GM19324 (cell line): Measurements from ENCODE around the gene CCBE1.
"Not testable (repeated sequence)": the region's sequence is repeated elsewhere in the genome, so short reads cannot be mapped to it uniquely, and the experiment has no call there.

Experiments
- ATAC-seq: cut with Tn5 transposase; IDR thresholded peaks from one replicate; pipeline ENCODE4 v1.9.1; 2021; ENCODE audit warnings: mild to moderate bottlenecking, moderate library complexity; ENCODE audit not compliant: unreplicated experiment, low FRiP score

The CCBE1 gene

DNA sequence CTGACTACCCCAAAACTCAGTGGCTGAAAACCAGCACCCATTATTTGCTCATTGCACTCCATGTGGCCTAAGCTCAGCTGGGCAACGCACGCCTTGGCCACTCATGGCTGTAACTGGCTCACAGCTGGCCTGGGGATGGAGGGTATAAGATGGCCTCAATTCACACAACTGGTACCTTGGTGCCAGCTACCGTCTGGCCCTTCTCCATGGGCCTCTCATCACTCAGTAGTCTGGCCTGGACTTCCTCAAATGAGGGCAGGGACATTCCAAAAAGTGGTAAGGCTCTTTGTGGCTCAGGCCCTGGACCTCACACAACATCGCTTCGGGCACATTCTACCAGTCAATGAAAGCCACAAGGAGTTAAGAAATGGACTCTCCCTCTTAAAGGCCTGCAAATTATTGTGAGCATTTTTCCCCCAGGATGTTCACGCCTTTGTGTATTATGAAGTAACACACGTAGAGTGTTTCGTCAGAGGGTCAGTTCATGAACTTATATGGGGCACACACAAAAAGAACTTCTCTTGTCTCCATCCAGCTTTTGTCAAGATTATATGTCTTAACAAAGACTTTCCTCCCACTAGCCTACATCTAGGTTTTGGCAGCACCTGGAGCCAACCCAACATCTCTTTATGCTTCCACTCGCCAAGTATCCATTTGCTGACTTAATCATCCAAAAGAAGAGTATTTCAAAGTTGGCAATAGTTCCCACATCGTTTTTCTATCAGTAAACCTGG is 145.2 kb downstream of the CCBE1 start:
- ATAC-seq, result no peak

DNA sequence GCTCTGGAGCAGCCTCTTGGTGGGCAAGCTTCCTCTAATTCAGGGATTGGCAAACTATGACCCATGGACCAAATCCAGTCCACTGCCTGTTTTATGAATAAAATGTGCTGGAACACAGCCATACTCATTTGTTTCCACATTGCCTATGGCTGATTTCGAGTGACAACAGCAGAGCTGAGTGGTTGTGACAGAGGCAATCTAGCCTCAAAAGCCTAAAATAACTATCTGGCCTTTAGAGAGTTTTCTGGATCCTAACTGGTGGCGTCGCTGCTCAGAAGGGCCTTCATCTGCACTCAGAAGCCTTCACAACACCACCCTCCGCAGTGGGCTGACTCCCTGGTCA is 147.1 kb downstream of the CCBE1 start:
- no peak for ATAC-seq

DNA sequence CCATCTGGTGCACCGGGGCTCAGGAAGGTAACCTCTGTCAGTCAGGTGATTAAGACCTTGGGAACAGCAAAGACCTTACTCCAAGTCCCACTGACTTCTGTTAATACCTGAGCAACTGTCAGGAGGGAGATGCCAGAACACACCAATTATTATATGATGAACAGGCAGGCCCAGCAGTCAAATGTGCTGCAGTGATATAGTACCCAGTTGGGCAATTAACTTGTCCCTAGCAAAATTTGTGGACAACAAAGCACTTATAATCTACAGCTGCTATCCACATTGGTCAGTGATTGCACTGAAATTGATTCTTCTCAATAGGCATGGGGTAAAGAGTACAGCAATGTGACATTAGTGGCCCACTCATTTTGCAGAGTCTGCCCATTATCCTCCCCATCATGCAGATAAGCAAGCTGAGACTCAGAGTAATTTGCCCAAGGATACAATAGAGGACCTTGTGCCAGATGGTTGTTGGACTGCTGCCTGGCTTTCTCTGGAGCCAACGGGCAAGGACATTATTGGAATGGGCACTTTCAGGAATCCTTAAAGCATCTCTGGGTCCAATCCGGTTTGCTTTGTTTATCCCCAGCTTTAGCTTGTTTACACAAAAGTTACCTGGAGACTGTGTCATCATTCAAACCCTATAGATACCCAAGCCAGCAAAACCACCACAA is 147.6 kb downstream of the CCBE1 start:
- no peak for ATAC-seq

DNA sequence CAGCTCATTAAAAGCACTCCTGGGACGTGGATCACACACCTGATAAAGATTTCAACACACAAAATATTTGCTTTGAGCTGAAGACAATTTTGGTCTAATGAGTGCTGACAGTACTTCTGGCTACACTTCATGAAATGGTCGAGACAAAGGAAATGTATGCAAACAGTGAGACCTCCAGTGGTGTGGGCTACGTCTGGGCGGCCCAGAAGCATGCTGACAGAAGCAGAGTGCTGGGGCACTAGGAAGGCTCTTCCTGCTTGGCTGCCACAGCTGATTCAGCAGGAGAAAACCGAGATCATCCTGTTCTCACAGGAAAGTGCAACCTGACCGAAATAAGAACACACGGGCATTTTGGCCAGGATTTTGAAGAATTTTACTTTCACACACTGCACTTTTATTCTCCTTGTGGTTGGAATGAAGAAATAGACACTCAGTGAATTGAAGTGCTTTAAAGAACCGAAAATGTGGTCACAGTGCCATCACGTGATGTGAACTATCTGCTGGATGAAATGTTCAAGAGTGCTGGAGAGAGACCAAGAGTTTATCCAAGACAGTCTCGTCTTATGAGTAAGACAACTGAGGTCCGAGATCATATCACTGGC is 149.5 kb downstream of the CCBE1 start:
- ATAC-seq, result no peak

DNA sequence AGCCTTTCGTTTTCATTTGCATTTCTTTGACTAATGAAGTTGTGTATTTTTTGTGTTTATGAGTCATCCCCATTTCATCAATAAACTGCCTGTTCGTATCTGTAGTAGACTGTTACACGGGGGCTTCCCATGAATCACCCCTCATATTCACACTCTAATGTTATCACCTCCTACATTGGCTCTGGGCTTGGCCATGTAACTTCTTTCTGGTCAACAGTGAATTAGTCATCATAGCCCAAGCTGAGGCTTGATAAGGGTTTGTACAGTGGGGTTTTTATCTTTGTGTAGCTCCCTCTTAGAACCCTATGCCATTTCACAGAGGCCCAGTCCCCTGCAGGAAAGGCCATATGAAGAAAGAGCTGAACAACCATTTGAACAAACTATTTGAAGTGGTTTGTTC is 151.0 kb downstream of the CCBE1 start:
- no peak for ATAC-seq

DNA sequence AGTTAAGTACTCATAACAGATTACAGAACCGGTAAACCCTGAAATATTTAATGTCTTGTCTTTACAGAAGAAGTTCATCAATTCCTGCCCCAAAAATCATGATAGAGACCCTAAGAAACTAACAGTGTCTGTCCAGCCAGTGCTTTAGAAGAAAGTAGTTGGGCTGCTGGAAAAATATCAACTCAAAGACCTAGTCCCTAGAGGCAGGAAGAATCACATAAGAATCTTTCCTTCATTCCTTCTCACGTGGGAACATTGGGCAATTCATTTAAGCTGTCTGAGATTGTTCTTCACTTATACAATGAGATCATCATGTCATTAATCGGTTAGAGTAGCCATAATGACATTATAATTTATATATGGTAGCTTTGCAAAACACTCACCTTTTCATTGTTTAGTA is 156.4 kb downstream of the CCBE1 start:
- no peak for ATAC-seq

DNA sequence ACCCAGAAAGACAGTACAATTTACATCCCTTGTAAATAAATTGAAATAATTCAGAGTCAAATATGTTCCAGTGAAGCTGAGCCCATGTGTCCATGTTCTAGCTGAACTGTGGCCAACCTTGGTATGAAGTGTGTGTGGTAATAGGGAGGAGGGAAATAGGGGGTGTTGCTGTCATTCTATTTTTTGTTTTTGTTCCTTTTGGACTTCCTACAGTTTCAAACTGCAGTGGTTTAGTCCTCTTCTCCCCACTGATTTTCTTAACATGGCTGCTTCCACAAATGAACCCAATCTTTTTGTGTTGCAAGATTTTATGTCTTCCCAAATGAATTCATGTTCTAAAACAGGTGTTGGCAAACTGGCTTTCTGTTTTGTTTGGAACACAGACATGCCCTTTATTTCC is 156.9 kb downstream of the CCBE1 start:
- ATAC-seq, result no peak

DNA sequence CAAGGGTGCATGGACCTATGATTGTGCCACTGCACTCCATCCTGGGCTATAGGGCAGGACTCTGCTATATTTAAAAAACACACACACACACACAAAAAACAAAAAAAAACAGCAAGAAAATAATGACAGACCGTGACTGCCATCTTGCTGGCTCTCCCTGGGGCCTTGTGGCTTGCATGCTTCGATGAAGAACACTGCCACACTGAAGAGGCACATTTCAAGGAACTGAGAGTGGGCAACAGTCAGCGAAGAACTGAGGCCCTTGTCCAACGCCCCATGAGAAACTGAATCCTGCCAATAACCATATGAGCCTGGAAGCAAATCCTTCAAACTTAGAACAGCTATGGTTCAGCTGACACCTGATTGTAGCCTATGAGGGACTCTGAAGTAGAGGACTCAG is 158.1 kb downstream of the CCBE1 start:
- no peak for ATAC-seq

DNA sequence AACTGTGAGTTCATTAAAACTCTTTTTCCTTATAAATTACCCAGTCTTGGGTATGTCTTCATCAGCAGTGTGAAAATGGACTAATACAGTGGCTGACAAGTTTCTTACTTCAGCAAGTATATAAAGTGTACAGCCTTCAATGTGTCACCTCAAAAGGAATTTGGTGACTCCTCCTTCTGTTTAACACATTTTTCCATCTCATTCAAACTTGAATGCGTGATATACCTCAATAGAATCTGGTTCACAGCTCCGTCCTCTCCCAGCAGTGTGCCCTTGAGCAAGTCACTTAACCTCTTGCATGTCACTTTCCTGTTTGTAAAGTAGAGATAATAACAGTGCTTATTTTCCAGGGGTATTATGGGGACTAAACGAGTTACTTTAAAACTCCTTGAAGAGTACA is 159.6 kb downstream of the CCBE1 start:
- ATAC-seq, result no peak

DNA sequence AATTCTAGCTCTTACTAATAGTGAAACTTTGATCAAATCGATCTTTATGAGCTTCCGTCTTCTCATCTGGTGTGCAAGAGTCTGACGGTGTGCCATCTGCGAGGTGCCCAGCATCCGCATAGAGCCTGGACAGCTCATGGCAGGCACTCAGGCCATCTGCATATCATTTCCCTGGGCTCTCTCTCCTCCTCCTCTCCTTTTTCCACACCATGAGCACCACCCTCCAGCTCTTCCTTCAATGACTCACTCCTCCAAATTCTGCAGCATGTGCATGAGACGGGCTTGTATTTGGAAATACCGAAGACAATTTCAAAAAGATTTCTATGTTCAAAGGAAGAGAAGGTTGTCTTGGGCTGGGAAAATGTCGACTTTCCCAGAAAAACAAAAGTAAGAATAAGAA is 161.1 kb downstream of the CCBE1 start:
- no peak for ATAC-seq

DNA sequence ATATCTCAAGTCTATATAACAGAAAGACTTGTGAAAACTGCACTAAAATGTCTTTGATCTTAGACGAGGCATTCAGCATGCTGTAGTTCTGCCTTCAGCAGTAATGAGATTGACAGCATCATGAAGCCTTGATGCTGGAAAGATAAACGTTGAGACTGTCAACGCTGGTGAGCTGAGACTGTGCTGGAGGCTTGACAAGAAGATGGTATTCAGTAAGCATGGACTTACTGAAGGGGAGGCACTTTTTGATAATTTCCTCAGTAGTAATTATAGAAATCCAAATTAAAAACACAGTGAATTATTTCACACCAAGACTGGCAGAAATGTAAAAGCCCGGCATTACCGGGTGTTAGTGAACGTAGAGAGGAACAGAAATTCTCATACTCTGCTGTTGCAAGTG is 162.2 kb downstream of the CCBE1 start:
- ATAC-seq, result no peak

DNA sequence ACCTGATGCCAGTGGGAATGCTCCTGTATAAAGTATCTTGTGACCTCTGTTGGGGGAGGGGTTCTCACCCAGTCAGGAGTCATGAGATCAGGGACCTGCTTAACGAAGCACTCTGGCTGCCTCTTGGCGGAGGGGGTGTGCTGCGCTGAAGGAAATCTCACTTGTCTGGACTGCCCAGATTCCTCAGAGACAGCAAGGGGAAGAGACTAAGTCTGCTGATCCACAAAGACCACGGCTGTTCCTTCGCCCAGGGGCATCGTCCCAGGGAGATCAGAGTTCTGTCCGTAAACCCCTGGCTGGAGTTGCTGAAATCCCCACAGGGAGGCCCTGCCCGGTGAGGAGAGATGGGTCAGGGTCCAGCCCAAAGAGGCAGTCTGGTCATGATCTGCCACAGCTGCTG is 168.4 kb downstream of the CCBE1 start:
- no peak for ATAC-seq

DNA sequence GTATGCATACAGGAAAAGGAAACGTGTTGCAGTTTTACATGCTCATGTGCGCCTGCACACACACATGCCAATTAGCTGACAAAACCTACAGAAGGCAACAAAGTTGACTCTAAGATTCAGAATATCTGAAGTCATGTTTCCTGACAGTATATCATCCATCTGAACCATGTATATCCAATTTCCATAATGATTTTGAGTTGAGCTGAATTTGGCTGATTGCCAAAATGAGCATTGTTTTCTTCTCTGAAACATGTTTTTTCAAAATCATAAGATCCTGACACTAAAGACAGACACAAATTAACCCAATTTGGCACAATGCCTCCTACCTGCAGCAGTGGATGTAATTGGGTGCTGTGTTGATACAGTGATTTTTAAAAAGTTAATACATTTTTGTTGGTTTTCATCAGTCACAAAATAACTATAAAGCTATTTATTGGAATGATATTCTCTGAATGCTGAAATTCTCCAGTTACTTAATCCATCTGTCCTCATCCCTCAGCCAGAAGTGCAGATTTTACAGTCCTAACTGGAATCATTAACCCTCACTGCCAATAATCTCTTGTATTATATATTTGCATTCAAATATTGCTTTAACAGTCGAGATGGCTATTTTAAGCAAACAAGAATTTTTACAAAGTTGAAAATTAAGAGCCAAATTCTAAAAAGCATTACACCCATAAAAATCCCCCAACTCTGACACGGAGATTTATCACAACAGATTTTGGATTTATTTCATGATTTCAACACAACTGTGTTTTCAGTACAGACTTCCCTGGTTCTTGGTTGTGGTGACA is 176.5 kb downstream of the CCBE1 start:
- no peak for ATAC-seq

DNA sequence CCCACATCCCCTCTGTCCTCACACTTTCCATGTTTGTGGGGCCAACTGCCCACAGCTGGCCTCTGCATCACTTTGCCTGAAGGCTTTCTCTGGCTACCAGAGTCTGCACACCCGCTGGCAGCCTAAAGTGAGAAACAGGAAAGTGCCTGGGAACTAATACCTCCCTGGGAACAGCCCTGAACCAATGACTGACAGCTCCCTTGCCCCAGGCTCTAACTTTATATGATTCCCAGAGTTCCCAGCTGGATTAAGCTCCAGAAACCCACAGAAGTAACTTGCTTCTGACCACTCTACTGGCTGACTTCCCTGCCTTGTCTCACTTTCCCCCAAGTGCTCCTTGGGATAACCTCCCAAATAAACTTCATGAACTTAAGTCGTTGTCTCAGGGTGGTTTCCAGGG is 178.5 kb downstream of the CCBE1 start:
- no peak for ATAC-seq

DNA sequence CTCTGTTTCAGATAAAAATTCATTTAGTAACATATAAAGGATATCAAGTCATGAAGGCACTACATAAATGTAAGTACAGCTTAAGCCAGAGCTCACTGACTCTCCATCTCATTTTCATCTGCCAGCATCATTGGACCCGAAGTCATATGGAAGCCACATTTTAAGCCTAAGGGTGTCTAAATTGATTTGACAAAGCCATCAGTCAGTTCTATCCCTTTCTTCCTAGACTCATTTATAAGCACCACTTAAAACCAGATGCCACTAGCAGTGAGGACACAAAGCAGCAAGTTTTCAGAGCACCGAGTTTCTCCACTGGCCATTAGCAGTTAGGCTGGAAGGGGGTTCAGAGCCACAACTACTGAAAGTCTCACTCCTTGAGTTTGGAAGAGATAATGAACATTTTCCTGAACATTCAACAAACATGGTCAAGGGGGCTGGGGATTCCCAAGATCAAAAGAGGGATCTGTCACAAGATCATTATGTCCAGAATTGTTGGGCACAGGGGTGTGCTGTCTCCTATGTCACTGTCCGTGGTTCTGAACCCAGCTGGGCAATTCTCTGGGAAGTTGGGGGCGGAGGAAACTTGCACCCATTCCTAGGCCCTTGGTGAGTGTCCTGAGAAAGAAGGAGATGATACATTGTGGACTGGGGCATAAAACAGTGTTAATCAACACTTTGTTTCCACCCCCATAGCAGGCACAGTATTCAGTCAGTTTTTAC is 179.6 kb downstream of the CCBE1 start:
- ATAC-seq, result no peak

DNA sequence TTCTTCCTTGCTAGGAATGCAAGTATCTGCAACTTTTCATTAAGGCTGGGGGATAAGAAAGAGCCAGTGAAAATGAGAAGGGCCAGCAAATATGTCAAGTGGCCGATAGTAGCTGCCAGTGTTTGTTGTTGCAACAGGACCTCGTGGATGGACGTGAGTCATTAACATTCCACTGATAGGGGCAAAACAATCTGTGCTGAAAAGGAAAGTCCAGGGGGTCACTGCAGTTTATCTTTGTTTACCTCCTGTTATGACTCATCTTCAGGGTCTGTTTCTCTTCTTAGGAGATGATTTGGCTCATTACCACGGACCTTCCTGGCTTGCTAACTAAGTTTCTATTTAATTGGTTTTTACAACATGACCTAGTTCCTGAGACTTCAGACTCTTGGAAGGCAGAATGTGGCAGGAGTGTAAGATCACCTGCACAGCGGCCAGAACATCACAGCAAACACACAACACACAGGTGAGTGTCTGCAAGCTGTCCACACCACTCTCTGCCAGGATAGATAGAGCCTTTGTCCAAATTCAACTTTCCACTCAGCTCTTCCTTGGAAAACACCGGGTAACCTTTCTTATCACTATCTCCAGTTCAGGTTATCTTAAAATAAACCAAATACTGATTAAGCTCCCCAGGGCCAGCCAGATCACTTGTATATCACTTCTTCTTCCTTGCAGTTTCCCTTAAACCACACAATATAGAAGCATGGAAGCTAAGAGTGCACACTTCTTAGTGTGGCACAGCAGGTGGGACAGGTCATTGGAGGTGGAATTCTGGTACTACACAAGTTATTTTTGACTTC is 180.7 kb downstream of the CCBE1 start:
- ATAC-seq, result no peak

DNA sequence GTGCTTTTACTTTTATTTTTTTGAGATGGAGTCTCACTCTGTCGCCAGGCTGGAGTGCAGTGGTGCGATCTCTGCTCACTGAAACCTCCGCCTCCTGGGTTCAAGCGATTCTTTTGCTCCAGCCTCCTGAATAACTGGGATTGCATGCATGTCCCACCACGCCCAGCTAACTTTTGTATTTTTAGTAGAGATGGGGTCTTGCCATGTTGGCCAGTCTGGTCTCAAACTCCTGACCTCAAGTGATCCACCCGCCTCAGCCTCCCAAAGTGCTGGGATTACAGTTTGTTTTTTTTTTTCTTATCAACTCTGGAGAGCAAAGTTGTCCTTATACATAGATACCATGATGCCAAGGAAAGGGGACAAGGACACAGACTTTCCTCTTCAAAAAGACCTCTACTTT is 181.3 kb downstream of the CCBE1 start:
- ATAC-seq, result not testable (repeated sequence)

DNA sequence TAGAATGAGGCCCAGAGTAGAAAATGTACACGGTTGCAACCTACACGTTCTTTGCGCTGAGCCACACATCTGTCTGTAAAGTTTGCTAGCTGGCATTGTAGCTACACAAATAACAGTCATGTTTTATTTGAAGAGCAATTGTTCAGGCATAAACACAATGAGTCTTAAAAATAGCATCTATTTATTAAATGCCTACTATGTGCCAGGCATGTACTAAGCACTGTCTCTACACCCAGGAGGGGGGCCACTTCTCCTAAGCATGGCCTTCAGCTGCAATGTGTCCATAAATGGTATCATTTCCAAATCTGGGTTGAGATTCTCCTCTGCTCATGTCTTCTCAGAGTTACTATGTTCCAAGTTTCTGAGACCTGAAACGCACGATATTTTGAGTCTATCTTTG is 182.1 kb downstream of the CCBE1 start:
- no peak for ATAC-seq

DNA sequence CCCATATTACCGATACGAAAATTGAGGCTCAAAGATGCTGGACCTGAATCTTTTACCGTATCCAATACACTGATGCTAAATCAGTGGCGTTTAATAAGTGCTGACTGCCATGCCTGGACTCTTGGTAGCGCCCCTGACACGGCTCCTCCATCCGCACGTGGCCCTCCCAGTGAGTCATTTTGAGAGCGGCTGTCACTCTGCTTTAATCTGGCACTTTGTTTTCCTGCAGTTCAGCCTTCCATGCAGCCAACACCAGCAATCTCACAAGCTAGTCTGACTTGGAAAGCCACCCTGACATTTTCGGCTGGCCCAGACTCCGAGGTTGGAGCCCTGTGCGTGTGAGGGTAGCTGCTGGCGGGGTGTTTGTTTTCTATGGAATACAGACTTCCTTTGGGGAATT is 183.0 kb downstream of the CCBE1 start:
- ATAC-seq, result no peak
